HG02623 (cell line): ENCODE results near the gene TLE7.

ENCODE experiments used
- ATAC-seq: cut with Tn5 transposase; IDR thresholded peaks from one replicate; pipeline ENCODE4 v1.9.1; 2021; ENCODE audit warnings: moderate library complexity; ENCODE audit not compliant: unreplicated experiment

The TLE7 gene

GRCh38 chr16:71414038-71414437 lies 27.8 kb downstream of the TLE7 start:
- ATAC-seq: no peak

DNA sequence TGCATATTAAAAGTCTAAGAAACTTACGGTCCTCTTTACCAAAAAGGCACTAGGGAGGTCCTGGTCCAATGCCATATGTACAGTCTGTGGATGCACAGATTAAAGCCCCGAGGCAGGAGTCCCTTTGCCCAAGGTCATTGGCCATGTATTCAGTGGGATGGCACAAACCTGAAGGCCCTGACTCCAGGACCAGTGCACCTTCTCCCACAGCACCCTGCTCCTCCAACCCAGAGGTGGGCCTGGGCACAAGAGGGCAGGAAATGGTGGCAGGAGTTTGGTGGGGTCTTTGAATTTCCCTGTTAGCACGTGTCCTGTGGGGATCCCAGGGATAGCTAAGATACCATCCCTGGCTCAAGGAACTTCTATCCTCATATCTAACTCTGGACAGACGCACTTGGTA lies 28.5 kb downstream of the TLE7 start:
- ATAC-seq: no peak

DNA sequence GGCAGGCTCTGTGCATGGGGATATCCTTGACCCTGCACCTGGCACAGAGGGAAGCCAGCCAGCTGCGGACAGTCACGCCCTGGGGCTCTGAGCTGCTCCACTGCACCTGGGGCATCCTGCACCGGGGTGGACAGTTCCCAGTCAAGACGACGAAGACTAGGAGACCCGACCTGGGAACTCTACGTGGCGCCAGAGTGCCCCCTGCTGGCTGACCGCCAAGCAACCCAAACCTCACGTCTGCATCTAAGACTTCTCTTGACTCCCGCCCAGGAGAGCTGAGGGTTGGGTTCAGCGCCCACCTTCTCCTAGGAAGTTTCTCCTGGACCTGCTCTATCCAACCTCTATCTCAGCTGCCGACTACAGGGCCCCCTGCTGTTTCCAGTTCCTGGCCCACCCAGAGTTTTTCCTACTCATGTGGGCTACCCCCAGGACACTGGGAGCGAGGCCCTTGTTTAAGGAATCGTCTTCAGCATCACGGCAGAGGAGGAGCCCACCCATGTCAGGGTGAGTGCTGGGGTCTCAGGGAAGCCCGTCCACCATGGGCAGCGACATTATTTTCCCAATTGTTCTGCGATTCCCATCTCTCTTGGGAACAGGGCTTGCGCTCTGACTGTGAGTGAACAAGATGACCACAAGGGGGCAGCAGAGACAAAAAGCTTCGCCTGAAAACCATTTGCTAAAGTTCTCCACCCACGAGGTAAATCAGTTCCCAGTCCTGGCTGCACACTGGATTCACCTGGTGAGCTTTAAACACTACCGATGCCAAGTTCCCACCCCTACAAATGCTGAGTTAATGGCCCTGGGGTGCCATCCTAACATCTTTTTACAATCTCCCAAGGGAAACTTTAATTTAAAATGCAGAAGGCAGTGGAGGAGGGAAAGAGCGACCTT lies 29.3 kb downstream of the TLE7 start:
- ATAC-seq: no peak

GRCh38 chr16:71410146-71410545 lies 31.7 kb downstream of the TLE7 start:
- ATAC-seq: no peak

- ATAC-seq: no peak
These were observed 32.7 kb downstream of the TLE7 start for GRCh38 chr16:71409011-71409775.

- no peak for ATAC-seq
These were observed 33.3 kb downstream of the TLE7 start for GRCh38 chr16:71408536-71408935.

DNA sequence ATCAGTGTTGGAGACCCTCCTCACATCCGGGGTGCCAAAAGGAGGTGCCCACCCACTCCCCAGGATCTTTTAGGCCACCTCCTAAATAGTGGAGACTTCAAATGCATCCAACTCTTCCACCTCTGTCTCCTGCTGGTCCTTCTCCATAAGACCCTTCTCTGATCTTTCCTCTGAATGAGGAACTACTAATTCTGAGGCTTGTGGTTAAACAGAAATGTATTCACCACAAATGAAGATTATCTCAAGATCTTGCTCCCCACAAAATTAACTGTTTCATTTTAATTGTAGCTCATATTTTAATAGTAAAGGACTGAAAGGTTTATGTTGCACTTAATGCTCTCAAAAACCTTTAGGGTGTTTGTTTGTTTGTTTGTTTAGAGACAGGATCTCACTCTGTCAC lies 34.1 kb downstream of the TLE7 start:
- no peak for ATAC-seq

DNA sequence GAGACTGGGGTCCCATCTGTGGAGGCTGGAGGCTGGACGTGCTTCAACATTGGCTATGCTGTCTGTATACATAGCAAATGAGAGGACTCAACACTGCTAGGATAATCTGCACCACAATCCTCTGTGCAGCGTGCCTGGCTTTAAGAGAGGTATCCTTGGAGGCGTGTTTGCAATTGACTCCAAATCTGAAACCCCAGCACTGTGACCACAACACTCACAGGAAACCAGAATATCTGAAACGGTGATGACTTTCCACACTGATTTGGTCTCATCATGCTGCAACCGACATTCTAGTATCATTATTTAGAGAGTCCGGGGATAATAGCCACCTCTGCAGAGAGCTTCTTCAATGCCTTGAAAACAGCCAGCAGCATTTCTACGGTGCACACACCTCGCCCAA lies 35.1 kb downstream of the TLE7 start:
- ATAC-seq: no peak

DNA sequence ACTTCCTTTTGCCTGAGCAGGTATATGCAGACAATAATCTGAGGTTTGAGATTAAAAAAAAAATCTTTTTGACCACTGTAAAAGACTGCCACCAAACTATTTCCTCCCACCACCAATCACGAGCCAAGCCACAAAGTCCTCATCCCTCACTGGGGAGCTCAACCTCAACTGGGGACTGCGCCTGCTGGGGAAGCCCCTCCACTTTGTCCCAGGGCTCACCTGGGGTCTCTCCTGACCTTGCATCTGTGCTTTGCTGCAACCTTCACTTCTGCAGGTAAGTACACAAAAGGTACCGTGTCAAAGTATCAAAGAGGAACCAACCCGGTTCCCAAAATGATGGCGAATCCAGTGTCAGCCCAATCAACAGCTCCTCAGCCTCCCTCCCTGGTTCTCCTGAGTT lies 35.5 kb downstream of the TLE7 start:
- no peak for ATAC-seq

- no peak for ATAC-seq
These were observed 37.5 kb downstream of the TLE7 start for GRCh38 chr16:71404364-71404763.

- no peak for ATAC-seq
These were observed 39.2 kb downstream of the TLE7 start for GRCh38 chr16:71402674-71403073.

DNA sequence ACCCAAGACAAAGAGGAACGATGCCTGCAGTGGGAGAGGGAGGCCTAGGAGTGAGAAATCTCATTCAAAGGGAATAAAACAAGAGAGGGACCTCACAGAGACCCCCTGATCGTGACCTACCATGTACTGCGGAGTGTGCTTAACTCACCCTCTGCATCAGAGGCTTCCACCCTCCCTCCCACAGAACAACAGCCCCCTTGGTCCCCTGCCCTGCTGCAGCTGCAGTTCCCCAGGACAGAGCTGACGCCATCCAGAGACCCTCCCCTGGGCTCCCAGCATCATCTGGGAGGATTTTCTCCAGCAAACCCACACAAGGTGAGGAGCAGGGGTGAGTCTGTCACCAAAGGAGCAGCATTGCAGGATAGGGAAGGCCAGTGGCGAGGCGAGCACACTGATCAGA lies 39.8 kb downstream of the TLE7 start:
- no peak for ATAC-seq

DNA sequence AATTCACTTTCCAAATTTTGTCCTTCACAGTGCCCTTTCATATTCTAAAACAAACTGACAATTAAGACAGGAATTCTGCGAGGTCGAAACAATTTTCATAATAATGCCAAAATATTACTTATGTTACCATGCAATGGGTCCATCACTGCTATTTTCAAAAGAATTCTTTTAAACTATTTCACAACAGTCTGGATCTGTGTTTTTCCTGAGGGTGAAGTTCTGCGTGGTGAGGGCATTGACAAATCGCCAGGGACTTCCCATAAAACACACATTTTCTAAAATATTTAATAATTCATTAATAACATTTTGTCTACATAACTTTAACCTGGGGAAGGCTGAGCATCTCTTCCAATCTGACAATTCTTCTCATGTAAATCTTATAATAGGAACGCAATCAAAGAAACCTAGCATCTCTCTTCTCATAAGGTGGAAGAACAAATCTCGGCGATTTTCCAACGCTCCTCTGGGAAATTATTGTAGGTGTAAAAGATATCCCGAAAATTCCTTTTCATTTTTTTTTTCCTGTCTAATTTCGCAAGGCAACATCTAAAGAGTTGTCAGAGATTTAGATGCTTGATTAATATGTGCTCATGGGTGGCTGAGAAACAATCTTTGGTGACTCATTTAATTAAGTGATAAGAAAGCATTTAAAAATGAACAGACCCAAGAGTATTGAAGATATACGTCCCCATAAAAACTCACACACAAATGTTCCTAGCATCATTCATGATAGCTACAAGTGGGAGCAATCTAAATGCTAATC lies 41.9 kb downstream of the TLE7 start:
- ATAC-seq: no peak

DNA sequence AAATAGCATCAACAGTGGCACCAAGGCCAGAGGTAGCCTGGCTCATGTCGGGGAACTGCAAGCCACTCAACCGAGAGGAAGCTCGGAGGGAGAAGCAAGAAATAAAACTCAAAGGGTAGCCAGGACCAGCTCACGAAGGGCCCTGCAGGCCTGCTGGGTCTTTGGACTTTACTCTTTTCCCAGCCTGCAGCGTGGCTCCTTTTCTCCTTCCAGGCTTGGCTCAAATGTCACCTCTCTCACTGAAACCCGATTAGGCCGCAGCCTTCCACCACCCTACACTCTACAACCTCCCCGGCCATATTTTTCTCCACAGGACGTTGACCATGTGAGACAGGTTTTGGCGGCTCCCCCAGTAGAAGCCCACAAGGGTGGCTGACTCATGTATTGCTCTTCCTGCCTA lies 45.3 kb downstream of the TLE7 start:
- ATAC-seq: no peak

DNA sequence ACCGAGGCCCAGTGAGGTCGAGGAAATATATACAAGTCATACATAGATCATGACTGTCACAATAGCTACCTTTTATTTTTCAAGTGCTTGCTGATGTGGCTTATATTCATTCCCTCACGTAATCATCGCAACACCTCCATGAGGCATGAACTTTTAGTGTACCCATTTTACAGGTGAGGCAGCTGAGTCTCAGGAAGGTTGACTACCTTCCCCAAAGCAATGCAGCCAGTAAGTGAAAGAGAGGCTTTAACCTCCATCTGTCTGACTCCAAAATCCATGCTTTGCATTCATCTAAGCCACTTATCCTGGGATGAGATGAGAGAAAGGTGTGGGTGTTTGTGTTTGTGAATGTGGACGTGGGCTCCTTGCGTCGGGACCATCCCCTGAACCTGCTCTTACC lies 52.5 kb downstream of the TLE7 start:
- ATAC-seq: no peak

DNA sequence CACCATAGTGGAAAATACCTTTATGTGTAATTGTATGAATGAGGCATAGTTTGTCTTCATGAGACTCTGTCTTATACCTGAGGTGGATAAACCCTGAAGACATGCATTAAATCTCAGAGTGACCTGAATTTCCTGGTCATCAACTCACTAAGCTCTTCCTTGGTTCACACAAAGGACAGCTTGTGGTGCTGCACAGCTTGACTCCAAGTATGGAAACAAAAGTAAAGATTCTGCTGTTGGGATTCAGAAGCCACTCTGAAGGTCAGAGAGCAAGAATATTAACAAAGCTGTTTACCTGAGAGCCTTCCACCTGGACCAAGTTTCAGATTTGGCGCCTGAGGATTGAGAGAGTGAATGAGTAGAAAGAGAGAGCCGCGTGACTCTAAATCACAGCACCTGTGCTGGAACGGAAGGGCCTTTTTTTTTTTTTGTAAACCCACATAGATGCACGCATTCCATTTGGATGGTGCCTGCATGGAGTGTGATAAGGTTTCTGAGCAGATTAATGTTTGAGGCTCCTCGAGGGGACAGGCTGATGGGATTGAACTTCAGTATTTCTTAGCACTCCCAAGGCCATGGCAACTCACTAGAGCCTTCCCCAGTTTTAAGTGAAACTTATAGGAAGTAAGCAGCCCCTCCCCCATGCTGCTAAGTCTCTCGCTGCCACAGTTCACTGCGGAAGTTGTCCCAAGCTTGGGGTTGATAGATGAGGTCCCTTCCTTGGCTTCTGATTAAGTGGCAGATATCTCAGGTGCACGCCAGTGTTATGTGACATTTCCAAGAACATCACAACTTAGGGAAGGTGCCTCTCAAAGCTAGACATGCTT lies 54.6 kb downstream of the TLE7 start:
- ATAC-seq: no peak

- no peak for ATAC-seq
These were observed 57.7 kb downstream of the TLE7 start for GRCh38 chr16:71384073-71384724.

DNA sequence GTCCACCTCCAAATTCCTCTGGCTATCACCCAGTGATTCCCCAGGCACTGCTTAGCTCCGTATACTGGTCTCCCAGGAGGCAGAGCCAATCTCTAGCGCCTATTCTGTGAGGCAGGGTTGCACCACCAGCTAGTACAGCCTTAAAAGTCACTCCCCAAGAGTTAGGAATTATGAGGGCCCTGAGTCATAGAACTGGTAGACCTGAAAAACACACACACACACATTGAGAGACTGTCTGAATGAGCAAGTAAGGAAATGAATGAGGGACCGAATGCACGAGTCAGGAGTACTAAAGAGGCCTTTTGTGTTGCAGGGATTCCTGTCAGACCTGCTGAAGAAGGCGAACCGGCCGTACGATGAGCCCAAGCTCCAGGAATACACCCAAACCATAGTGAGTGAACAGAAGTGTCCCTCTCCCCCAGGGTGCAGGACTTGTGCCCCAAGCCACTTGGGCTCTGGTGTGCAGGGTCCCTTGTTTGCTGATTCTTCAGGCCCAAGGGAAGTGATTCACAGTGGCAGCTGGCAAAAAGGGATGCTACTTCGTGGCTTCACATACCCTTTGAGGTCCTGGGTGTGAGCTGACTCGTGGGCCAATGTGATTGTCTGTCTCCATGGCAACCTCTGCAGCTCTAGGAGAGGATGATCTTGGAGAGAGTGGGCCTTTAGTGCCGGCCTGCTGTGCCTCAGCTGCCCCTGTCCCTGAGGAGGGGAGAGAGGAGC lies 58.6 kb downstream of the TLE7 start:
- no peak for ATAC-seq

DNA sequence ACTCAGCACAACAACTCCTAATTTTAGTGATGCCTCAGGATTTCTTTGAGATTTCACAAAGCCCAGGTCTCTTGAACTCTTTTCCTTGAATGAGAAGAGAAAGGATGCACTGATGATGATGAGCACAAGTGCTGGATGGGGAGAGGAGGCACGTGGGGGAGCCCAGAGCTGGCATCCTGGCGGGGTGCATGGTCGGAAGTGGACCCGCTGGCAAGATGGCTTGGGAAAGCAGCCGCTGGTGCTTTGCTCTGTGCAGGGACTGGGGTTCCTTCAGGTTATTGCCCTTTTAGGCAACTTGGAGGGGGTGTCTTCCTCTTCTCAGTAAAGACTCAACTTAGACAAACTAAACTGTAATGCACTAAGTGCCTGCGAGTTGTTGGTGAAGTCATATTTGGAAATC lies 61.0 kb downstream of the TLE7 start:
- ATAC-seq: no peak
